Central memory CD8-positive, alpha-beta T cell (primary cell): Measurements from ENCODE around the gene PSME2.
A peak's percentile ranks its signal among the peaks of the same experiment; 100 is the strongest.

ENCODE experiments used
- ATAC-seq: fragments of 150-1000 bp; cut with Tn5 transposase; replicated peaks from 2 replicates; pipeline ENCODE4 v1.10.0; 2022; ENCODE audit warnings: mild to moderate bottlenecking, moderate FRiP score, moderate number of reproducible peaks; ENCODE audit not compliant: poor library complexity, severe bottlenecking; ENCODE audit errors: extremely low read depth
- DNase-seq, 2 donors: peaks; one replicate each; pipeline ENCODE4 v3.0.0; 2021; ENCODE audit warnings: low spot score in 2 of 2
- H3K27ac Mint-ChIP-seq: one replicate; pipeline ENCODE4 v1.8.0; 2022; ENCODE audit warnings: low read depth, mild to moderate bottlenecking, moderate library complexity, mixed read lengths
- H3K27me3 Mint-ChIP-seq: one replicate; pipeline ENCODE4 v1.8.0; 2022; ENCODE audit warnings: mixed read lengths
- H3K36me3 Mint-ChIP-seq: one replicate; pipeline ENCODE4 v1.8.0; 2022; ENCODE audit warnings: mild to moderate bottlenecking, moderate library complexity, mixed read lengths; ENCODE audit not compliant: insufficient read depth
- H3K4me1 Mint-ChIP-seq: one replicate; pipeline ENCODE4 v1.8.0; 2022; ENCODE audit warnings: mixed read lengths
- H3K4me3 Mint-ChIP-seq: one replicate; pipeline ENCODE4 v1.8.0; 2022; ENCODE audit warnings: mild to moderate bottlenecking, moderate library complexity, mixed read lengths
- H3K9me3 Mint-ChIP-seq: one replicate; pipeline ENCODE4 v1.8.0; 2022; ENCODE audit warnings: mixed read lengths

Gene PSME2

DNA sequence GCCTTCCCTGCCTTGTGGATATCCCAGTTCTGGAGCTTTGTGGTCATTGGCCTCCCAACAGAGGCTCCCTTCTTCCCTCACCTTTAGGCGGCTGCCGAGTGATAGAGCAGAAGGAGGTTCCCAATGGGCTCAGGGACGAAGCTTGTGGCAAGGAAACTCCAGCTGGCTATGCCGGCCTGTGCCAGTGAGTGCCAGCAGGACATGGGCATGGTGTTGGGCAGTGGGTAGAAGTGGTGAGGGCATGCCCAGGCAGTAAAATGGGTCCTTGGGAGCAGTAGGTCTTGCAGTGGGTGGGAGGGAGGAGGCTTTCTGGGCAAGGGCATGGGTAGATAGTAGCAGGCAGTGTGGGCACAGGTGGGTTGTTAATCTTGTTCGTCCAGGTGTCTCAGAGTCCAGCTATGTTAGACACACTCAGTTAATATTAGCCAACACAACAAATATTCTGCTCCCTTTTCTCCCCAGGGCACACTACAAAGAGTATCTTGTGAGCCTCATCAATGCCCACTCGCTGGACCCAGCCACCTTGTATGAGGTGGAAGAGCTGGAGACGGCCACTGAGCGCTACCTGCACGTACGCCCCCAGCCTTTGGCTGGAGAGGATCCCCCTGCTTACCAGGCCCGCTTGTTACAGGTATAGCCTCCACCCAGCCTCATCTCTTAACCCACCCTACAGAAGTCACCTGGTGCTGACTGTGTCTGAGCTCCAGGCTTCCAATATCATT is 13.5 kb upstream of the PSME2 start:
- ATAC-seq (no peak), DNase-seq (no peak)
- Mint-ChIP-seq H3K36me3 (peaks cover 69% of the 10 kb centered on the region), H3K4me3 (no peak overlapping the region), H3K27me3 (no peaks in the 10 kb centered on the region), H3K9me3 (no peaks in the 10 kb centered on the region), H3K27ac (peak overlapping the region; percentile 97), H3K4me1 (peaks cover 42% of the 10 kb centered on the region)

DNA sequence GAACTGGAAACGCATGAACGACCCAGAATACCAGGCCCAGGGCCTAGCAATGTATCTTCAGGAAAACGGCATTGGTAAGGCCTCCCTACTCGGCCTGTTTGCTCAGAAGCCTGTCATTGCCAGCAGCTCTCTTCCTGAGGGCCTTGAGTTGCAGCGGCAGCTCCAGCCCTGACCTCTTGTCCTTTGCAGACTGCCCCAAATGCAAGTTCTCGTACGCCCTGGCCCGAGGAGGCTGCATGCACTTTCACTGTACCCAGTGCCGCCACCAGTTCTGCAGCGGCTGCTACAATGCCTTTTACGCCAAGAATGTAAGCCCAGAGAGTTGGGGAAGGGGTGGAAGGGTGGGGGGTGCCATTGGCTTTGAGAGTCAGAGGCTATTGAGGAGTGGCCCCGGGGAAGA is 10.9 kb upstream of the PSME2 start:
- no peaks in the 10 kb centered on the region for H3K9me3 Mint-ChIP-seq
- DNase-seq (no peak), ATAC-seq (no peak)
- no peak overlapping the region for H3K27ac Mint-ChIP-seq
- H3K4me1 Mint-ChIP-seq = peaks cover 25% of the 10 kb centered on the region
- no peaks in the 10 kb centered on the region for H3K27me3 Mint-ChIP-seq
- H3K4me3 Mint-ChIP-seq = no peak overlapping the region
- peaks cover 63% of the 10 kb centered on the region for H3K36me3 Mint-ChIP-seq

- Mint-ChIP-seq H3K36me3 (peaks cover 62% of the 10 kb centered on the region), H3K27ac (no peak overlapping the region)
- ATAC-seq = no peak
Measured at GRCh38 chr14:24156840-24157239, 10.4 kb upstream of the PSME2 start.

GRCh38 chr14:24155100-24155499 is 8.7 kb upstream of the PSME2 start:
- no peaks in the 10 kb centered on the region for H3K9me3 Mint-ChIP-seq
- H3K36me3 Mint-ChIP-seq = peaks cover 53% of the 10 kb centered on the region
- no peak overlapping the region for H3K27ac Mint-ChIP-seq
- DNase-seq (no peak), ATAC-seq (no peak)
- H3K4me1 Mint-ChIP-seq = peaks cover 15% of the 10 kb centered on the region
- H3K4me3 Mint-ChIP-seq = no peak overlapping the region
- no peaks in the 10 kb centered on the region for H3K27me3 Mint-ChIP-seq

More at GRCh38 chr14:24156840-24157239, 10.4 kb upstream of the PSME2 start:
- no peaks in the 10 kb centered on the region for H3K9me3 Mint-ChIP-seq
- no peak overlapping the region for H3K4me3 Mint-ChIP-seq
- no peak for DNase-seq
- no peaks in the 10 kb centered on the region for H3K27me3 Mint-ChIP-seq
- H3K4me1 Mint-ChIP-seq = peaks cover 20% of the 10 kb centered on the region

GRCh38 chr14:24151404-24152080 is 5.1 kb upstream of the PSME2 start:
- Mint-ChIP-seq H3K4me3 (no peak overlapping the region), H3K4me1 (peaks cover 38% of the 10 kb centered on the region), H3K9me3 (no peaks in the 10 kb centered on the region), H3K27ac (no peak overlapping the region), H3K36me3 (peaks cover 49% of the 10 kb centered on the region), H3K27me3 (no peaks in the 10 kb centered on the region)
- no peak for DNase-seq
- ATAC-seq = no peak

DNA sequence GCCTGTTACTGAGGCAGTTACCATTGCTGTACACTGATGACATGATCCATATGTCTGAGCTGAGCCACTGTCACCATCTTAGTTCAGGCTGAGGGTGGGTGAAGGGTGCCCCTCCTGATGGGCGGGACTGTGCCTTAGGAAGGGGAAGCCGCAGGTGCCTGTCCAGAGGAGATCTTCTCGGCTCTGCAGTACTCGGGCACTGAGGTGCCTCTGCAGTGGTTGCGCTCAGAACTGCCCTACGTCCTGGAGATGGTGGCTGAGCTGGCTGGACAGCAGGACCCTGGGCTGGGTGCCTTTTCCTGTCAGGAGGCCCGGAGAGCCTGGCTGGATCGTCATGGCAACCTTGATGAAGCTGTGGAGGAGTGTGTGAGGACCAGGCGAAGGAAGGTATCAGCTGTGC is 4.6 kb upstream of the PSME2 start:
- DNase-seq (no peak), ATAC-seq (no peak)
- Mint-ChIP-seq H3K4me1 (peaks cover 43% of the 10 kb centered on the region), H3K27ac (no peak overlapping the region), H3K27me3 (no peaks in the 10 kb centered on the region), H3K4me3 (no peak overlapping the region), H3K9me3 (no peaks in the 10 kb centered on the region), H3K36me3 (peaks cover 48% of the 10 kb centered on the region)

DNA sequence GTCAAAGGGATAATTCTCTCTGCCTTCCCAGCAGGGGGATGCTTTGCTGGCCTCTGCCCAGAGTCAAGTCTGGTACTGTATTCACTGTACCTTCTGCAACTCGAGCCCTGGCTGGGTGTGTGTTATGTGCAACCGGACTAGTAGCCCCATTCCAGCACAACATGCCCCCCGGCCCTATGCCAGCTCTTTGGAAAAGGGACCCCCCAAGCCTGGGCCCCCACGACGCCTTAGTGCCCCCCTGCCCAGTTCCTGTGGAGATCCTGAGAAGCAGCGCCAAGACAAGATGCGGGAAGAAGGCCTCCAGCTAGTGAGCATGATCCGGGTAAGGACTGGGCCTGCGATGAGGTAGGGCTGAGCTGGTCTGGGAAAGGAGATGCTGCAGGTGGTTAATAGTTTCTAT is 4.2 kb upstream of the PSME2 start:
- no peak overlapping the region for H3K4me3 Mint-ChIP-seq
- no peak for DNase-seq
- no peaks in the 10 kb centered on the region for H3K27me3 Mint-ChIP-seq
- H3K4me1 Mint-ChIP-seq = peaks cover 43% of the 10 kb centered on the region
- peaks cover 47% of the 10 kb centered on the region for H3K36me3 Mint-ChIP-seq
- no peak overlapping the region for H3K27ac Mint-ChIP-seq
- no peaks in the 10 kb centered on the region for H3K9me3 Mint-ChIP-seq
- no peak for ATAC-seq

GRCh38 chr14:24150061-24150460 is 3.7 kb upstream of the PSME2 start:
- H3K9me3 Mint-ChIP-seq = no peaks in the 10 kb centered on the region
- no peak overlapping the region for H3K4me3 Mint-ChIP-seq
- no peaks in the 10 kb centered on the region for H3K27me3 Mint-ChIP-seq
- DNase-seq (no peak), ATAC-seq (no peak)
- H3K36me3 Mint-ChIP-seq = peaks cover 49% of the 10 kb centered on the region
- H3K27ac Mint-ChIP-seq = no peak overlapping the region
- H3K4me1 Mint-ChIP-seq = peaks cover 46% of the 10 kb centered on the region

GRCh38 chr14:24149302-24149969 is 3.0 kb upstream of the PSME2 start:
- no peak for DNase-seq

GRCh38 chr14:24147761-24148428 is 1.5 kb upstream of the PSME2 start:
- Mint-ChIP-seq H3K4me1 (peaks cover 62% of the 10 kb centered on the region), H3K36me3 (peaks cover 39% of the 10 kb centered on the region), H3K27me3 (no peaks in the 10 kb centered on the region), H3K27ac (peak overlapping the region; percentile 92), H3K9me3 (no peaks in the 10 kb centered on the region), H3K4me3 (peak overlapping the region; percentile 98)
- ATAC-seq (no peak), DNase-seq (no peak)

More at GRCh38 chr14:24149302-24149969, 3.0 kb upstream of the PSME2 start:
- no peak for ATAC-seq
- H3K9me3 Mint-ChIP-seq = no peaks in the 10 kb centered on the region
- no peaks in the 10 kb centered on the region for H3K27me3 Mint-ChIP-seq
- H3K27ac Mint-ChIP-seq = no peak overlapping the region
- H3K36me3 Mint-ChIP-seq = peaks cover 43% of the 10 kb centered on the region
- peaks cover 52% of the 10 kb centered on the region for H3K4me1 Mint-ChIP-seq
- H3K4me3 Mint-ChIP-seq = peak overlapping the region; percentile 98

GRCh38 chr14:24146978-24147760 is 759 bp upstream of the PSME2 start, which contains the start of gene RNF31:
TSS of gene RNF31 (plus strand) at chr14:24147498. CDS start at chr14:24147699, 201 bp downstream.
- H3K27me3 Mint-ChIP-seq = no peaks in the 10 kb centered on the region
- H3K4me1 Mint-ChIP-seq = peaks cover 65% of the 10 kb centered on the region
- H3K4me3 Mint-ChIP-seq = peak within 1 kb of the TSS; percentile 98

More at GRCh38 chr14:24146978-24147760, 759 bp upstream of the PSME2 start, which contains the start of gene RNF31:
- peaks cover 37% of the 10 kb centered on the region for H3K36me3 Mint-ChIP-seq
- H3K9me3 Mint-ChIP-seq = no peaks in the 10 kb centered on the region
- DNase-seq (peak; percentile 92 to 94), ATAC-seq (peak; percentile 92)
- peak within 1 kb of the TSS; percentile 92 for H3K27ac Mint-ChIP-seq
